Stimulated activated CD8-positive, alpha-beta memory T cell treated with anti-CD3 and anti-CD28 coated beads, Interleukin-15, amount 100 ng/mL, for 48 hours (primary cell): ENCODE results near the gene LOXHD1.
A peak's percentile ranks its signal among the peaks of the same experiment; 100 is the strongest.

ENCODE experiments used
- DNase-seq, 2 donors: peaks; one replicate each; pipeline ENCODE4 v3.0.0-alpha.2; 2020; ENCODE audit warnings: low read depth in 2 of 2

The LOXHD1 gene

DNA sequence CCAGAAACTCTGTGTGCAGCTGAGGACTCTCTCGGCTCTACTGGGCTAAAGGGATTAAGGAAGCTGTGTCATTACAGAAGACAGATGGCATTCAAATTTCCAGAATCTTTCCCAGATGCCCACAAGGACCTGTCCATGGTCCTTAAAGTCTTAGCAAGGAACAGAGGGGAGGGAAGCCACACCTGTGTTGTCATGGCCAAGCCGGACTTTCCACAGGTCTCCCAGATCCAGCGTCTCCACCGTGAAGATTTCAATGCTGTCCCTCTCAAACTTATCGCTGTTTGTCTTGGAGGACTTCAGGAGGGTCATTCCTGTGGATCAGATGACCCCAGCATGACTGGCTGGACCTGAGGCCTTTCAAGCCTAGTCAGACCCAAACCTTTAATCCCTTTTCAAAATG is 114.5 kb downstream of the LOXHD1 start:
- no peak for DNase-seq

- DNase-seq, result no peak
These were observed 115.3 kb downstream of the LOXHD1 start for GRCh38 chr18:46541626-46542189.

DNA sequence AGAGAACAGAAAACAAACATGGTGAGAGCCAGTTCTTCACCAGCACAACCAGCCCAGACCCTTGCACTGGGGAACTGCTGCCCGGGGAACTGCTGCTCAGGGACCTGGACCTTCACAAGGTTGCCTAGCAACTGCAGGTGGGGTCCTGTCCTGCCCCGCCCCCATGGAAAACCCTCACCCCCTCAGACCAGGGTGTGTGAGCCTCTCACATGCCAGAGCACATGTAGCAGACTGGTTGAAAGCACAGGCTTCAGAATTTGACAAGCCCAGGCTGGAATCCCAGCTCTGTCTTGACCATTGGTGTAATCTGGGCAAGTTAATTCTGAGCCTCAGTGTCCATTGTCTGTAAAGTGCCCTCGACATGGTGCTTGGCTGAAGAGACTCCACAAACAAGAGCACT is 118.6 kb downstream of the LOXHD1 start:
- DNase-seq, result no peak

- DNase-seq, result no peak
These were observed 120.7 kb downstream of the LOXHD1 start for GRCh38 chr18:46536215-46536874.

DNA sequence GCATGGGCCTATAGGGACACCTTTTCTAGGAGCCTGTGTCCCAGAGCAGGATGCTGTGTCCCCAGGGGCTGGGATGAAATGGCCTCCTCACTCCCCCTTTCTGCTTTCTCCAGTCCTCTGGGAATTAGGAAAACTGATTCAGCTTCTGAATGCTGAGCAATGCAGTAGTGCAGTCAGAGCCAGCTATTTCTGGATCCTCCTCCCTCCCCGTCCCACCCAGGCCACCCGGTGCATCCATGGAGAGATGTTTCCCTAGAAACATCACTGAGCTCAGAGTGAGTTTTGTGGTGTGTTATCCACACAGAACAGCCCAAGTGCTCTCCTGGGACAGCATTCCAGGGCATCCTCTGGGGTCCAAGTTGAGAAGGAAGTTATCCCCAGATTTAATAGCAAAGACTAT is 125.5 kb downstream of the LOXHD1 start:
- no peak for DNase-seq

GRCh38 chr18:46528037-46528436 is 129.0 kb downstream of the LOXHD1 start:
- DNase-seq, result no peak

DNA sequence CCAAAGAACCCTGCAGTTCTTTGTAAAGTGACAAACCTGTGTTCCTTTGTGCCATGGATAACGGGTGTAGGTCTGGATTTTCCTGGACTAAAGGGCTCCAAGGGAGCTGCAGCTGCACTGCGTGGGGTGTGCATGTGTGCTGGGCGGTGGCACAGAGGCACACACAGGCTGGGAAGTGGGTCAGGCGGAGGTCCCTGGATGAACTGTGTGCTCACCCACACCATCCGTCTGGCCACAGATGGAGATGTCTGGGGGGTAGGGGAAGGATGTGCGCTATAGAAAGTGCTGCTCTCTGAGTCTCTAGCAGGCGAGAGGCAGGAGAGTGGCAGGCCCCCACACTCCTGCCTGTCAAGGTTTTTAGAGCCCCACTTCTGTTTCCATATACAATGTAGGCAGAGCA is 137.2 kb downstream of the LOXHD1 start:
- DNase-seq, result no peak

GRCh38 chr18:46518438-46518837 is 138.6 kb downstream of the LOXHD1 start:
- no peak for DNase-seq

- no peak for DNase-seq
These were observed 140.5 kb downstream of the LOXHD1 start for GRCh38 chr18:46516555-46516954.

GRCh38 chr18:46510386-46510785 is 146.6 kb downstream of the LOXHD1 start:
- DNase-seq, result no peak

DNA sequence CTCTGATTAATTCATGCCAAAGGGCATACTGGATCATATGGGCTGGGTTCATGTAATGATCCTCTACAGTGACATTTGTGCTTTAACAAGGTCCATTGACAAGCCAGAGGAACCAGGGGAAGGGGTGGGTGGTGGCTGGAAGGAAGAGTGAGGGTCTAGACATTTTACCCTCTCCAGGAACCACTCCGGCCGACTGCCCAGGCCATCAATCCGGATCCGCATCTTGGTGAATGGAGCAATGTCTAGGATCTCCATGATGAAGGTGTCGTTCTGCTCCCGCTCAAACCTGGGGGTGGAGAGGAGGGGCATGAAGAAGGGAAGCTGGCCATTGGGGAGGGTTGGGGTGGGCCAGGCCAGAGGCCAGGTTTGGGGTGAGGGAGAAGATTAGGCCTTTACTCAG is 147.5 kb downstream of the LOXHD1 start:
- no peak for DNase-seq

- no peak for DNase-seq
These were observed 149.9 kb downstream of the LOXHD1 start for GRCh38 chr18:46506974-46507586.

DNA sequence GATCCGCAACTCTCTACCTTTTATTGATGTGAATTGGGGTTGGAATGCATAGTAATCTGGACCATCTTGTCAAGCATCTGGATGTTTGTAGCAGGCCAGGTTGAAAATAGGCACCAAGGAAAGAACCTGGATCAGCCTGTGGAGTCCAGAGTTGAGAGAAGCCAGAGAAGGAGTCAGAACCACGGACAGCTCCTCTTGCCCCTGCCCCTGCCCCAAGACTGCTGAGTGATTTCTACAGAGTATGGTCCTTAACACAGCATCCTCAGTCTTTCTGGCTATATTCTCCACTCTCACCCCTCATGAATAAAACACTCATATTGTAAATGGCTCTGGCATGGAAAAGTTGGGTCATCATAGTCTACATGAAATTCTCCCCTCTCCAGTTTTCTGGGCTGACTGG is 154.6 kb downstream of the LOXHD1 start:
- no peak for DNase-seq

- no peak for DNase-seq
These were observed 159.9 kb downstream of the LOXHD1 start for GRCh38 chr18:46497129-46497528.

DNA sequence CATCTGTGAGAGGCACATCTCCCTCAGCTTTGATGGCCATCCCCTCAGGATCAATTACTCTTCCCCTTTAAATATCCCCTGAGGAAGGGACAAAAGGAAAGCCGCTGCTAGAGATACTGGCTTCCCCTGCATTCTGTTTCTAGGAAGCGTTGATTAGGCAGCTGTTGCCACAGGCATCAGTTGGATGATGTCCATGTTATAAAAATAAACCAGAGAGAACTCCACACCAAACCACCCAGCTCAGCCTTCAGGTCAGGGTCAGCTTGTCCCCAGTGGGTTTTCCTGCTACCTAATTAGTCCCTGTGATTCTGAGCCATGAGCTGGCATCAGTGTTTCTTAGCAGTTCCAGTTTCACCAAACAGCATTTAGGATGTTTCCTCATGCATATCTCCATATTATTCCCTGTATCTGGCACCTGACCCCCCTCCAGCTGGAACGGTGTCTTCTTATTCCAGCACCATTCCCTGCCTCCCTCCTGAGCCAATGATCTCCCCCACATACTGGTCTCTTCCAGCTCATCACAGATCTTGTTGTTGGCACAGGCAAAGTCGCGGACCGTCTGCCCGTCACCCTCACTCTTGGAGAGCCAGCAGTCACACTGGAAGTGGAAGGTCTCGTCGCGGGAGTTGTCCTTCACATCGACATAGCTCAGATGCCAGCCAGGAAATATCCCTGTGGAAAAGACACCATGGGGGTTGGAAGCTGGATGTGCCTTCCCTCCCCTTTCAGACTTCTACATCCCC is 168.4 kb downstream of the LOXHD1 start:
- DNase-seq, result no peak

- no peak for DNase-seq
These were observed 171.3 kb downstream of the LOXHD1 start for GRCh38 chr18:46485675-46486194.

- no peak for DNase-seq
These were observed 172.0 kb downstream of the LOXHD1 start for GRCh38 chr18:46484971-46485370.

DNA sequence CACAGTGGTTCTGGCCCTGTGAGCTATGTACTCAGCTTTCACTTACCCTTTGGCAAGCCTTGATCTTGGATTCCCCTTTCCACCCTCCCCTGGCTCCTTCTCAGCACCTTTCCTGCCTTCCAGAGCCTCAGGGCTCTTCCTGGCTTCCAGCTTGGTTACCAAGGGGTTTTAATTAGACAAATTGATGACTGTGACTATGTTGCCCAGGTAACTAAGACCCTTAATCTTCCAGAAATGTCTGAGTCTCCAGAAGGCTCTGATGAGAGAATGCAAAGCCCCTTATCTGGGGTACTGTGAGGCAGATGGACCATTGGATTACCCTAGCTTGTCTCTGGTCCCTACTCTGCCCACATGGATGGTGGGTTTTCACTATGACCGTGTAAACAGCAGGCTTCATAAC is 174.2 kb downstream of the LOXHD1 start:
- DNase-seq, result no peak

DNA sequence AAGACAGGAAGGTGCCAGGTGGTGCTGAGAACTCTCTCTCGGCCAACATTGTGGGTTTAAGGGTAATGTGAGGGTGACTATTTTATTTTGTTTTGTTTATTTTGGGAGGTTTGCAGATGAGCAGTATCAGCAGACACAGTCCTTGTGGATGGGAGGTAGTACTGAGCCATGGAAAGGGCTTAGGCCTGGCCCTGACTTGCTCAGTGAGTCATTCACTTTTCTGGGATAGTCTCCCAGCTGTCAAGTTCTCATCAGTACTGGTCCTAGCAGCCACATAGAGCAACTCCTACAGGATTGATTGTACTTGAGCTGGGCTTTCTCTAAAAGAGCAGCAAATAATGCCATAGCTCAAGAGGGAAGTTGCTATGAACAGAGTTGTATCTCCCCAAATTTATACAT is 175.2 kb downstream of the LOXHD1 start:
- no peak for DNase-seq

- peak; percentile 3 to 8 for DNase-seq
These were observed 175.8 kb downstream of the LOXHD1 start for GRCh38 chr18:46481048-46481846.

DNA sequence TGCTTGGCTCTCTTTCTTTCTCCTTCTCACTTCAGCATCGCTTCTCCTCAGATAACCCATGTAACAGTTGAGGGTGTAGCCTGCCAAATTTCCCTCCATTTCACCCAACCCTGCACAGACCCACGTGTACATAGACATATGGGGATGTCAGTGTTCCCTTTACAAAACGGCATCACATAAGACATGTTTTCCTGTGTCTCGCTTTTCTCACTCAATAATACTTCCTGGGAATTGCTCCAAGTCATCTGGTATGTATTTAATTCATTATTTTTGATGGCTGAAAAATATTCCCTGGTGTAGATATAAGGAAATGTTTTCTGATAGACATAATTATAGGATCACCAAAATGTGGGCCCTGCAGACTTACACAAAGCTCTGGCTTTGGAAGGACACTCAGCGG is 176.8 kb downstream of the LOXHD1 start:
- no peak for DNase-seq

GRCh38 chr18:46478796-46479195 is 178.2 kb downstream of the LOXHD1 start:
- DNase-seq, result no peak
